ENCODE data around the gene CD300LD. TPM values are rescaled to one million over a fixed set of nuclear protein-coding genes. Genes with fewer than 3 reads are reported as not detected.
"Not testable (repeated sequence)": the region's sequence is repeated elsewhere in the genome, so short reads cannot be mapped to it uniquely, and the experiment has no call there.

The CD300LD gene
- total RNA-seq, 2 donors from 2014 or later: not detected

GRCh38 chr17:74631468-74632450, 39.7 kb upstream of the CD300LD start:
- intact Hi-C loops (cut with DNase I): no loop called here
- no peak for DNase-seq (ENCODE audit: low spot score)
- Histone ChIP-seq H3K4me3 (no peak overlapping the region), H3K9me3 (no peaks in the 10 kb centered on the region), H3K36me3 (no peaks in the 10 kb centered on the region), H3K27ac (no peak overlapping the region), H3K4me1 (replicated peaks) (no peaks in the 10 kb centered on the region), H3K27me3 (replicated peaks; ENCODE audit: insufficient read depth) (no peaks in the 10 kb centered on the region)
- 36% methylated on average over 14 of the region's 14 CpGs for WGBS
- no peak for TF ChIP-seq POLR2A (IDR thresholded peaks at IDR 0.05)
- no peak for TF ChIP-seq CTCF (IDR thresholded peaks at IDR 0.05)
- TF ChIP-seq POLR2AphosphoS5 (IDR thresholded peaks at IDR 0.05): no peak

- H3K27ac ChIP-seq; H3K9me3 ChIP-seq; H3K36me3 ChIP-seq; H3K4me1 ChIP-seq (replicated peaks); H3K27me3 ChIP-seq (replicated peaks; ENCODE audit: insufficient read depth); H3K4me3 ChIP-seq; DNase-seq (ENCODE audit: low spot score); intact Hi-C loops (cut with DNase I): not testable (repeated sequence)
- 78% methylated on average over 14 of the region's 14 CpGs for WGBS
Observed at GRCh38 chr17:74630251-74630650, 38.2 kb upstream of the CD300LD start.

- Histone ChIP-seq H3K36me3 (no peaks in the 10 kb centered on the region), H3K27me3 (replicated peaks; ENCODE audit: insufficient read depth) (no peaks in the 10 kb centered on the region), H3K9me3 (no peaks in the 10 kb centered on the region), H3K27ac (no peak overlapping the region), H3K4me3 (no peak overlapping the region), H3K4me1 (replicated peaks) (no peaks in the 10 kb centered on the region)
- TF ChIP-seq POLR2AphosphoS5 (IDR thresholded peaks at IDR 0.05) (no peak), CTCF (IDR thresholded peaks at IDR 0.05) (no peak), POLR2A (IDR thresholded peaks at IDR 0.05) (no peak)
- WGBS: 68% methylated on average over 3 of the region's 3 CpGs
- no peak for DNase-seq (ENCODE audit: low spot score)
- intact Hi-C loops (cut with DNase I): no loop called here
Observed at GRCh38 chr17:74625661-74626060, 33.6 kb upstream of the CD300LD start.

GRCh38 chr17:74624131-74624530, 32.0 kb upstream of the CD300LD start:
- WGBS: 96% methylated on average over 1 of the region's 1 CpG
- Histone ChIP-seq H3K4me1 (replicated peaks) (no peaks in the 10 kb centered on the region), H3K36me3 (no peaks in the 10 kb centered on the region), H3K27me3 (replicated peaks; ENCODE audit: insufficient read depth) (no peaks in the 10 kb centered on the region), H3K9me3 (no peaks in the 10 kb centered on the region), H3K4me3 (no peak overlapping the region), H3K27ac (no peak overlapping the region)
- no peak for TF ChIP-seq CTCF (IDR thresholded peaks at IDR 0.05)
- TF ChIP-seq POLR2AphosphoS5 (IDR thresholded peaks at IDR 0.05): no peak
- no peak for TF ChIP-seq POLR2A (IDR thresholded peaks at IDR 0.05)
- DNase-seq (ENCODE audit: low spot score): no peak
- intact Hi-C loops (cut with DNase I): no loop called here

- H3K9me3 ChIP-seq: no peaks in the 10 kb centered on the region
- intact Hi-C loops (cut with DNase I): no loop called here
- no peak within 1 kb of the TSS for H3K27ac ChIP-seq
- H3K36me3 ChIP-seq: no peaks in the 10 kb centered on the region
- no peaks in the 10 kb centered on the region for H3K27me3 ChIP-seq (replicated peaks; ENCODE audit: insufficient read depth)
- DNase-seq (ENCODE audit: low spot score): no peak
- no peak within 1 kb of the TSS for H3K4me3 ChIP-seq
- no peak for TF ChIP-seq CTCF (IDR thresholded peaks at IDR 0.05)
- no peak for TF ChIP-seq POLR2A (IDR thresholded peaks at IDR 0.05)
- TF ChIP-seq POLR2AphosphoS5 (IDR thresholded peaks at IDR 0.05): no peak
- no peaks in the 10 kb centered on the region for H3K4me1 ChIP-seq (replicated peaks)
- 82% methylated on average over 5 of the region's 5 CpGs for WGBS
Observed at GRCh38 chr17:74623693-74624093, 31.6 kb upstream of the CD300LD start, which contains the start of gene CD300E. CD300E (minus strand) TSS chr17:74623738; CDS start chr17:74623621, 117 bp downstream.

All from prostate gland (tissue), 2 donors.